Measurements from ENCODE around the gene THEMIS. TPM values are rescaled to one million over a fixed set of nuclear protein-coding genes. Genes with fewer than 3 reads are reported as not detected.

Gene THEMIS
- polyA plus RNA-seq, 1 experiment: not detected

GRCh38 chr6:127833336-127833735 lies 67.5 kb downstream of the THEMIS start:
- no peaks in the 10 kb centered on the region for H3K27me3 ChIP-seq (ENCODE audit: control insufficient read depth, insufficient read depth, low read length)
- TF ChIP-seq CTCF (IDR thresholded peaks at IDR 0.05; ENCODE audit: low read depth, low read length): no peak
- ChIA-PET CTCF (interaction anchor here (1.0 kb wide), 1 partner anchor 22 kb away, joined by 3 read pairs; no protein-coding TSS in a partner anchor), POLR2A (no interaction called here)
- H3K9me3 ChIP-seq (ENCODE audit: control insufficient read depth, insufficient read depth, low read length): no peaks in the 10 kb centered on the region
- H3K4me3 ChIP-seq (ENCODE audit: low read depth, low read length): no peak overlapping the region
- no peak for DNase-seq (ENCODE audit: low read depth, low spot score)
- H3K27ac ChIP-seq (ENCODE audit: low read depth, low read length): no peak overlapping the region

GRCh38 chr6:127832381-127832780 lies 68.5 kb downstream of the THEMIS start:
- CTCF ChIA-PET: interaction anchor here (2.1 kb wide), 1 partner anchor 23 kb away, joined by 6 read pairs; no protein-coding TSS in a partner anchor
- DNase-seq (ENCODE audit: low read depth, low spot score): no peak
- Histone ChIP-seq H3K27ac (ENCODE audit: low read depth, low read length) (no peak overlapping the region), H3K4me3 (ENCODE audit: low read depth, low read length) (no peak overlapping the region), H3K27me3 (ENCODE audit: control insufficient read depth, insufficient read depth, low read length) (no peaks in the 10 kb centered on the region), H3K9me3 (ENCODE audit: control insufficient read depth, insufficient read depth, low read length) (no peaks in the 10 kb centered on the region)
- POLR2A ChIA-PET: no interaction called here
- TF ChIP-seq CTCF (IDR thresholded peaks at IDR 0.05; ENCODE audit: low read depth, low read length): no peak

- ChIA-PET POLR2A (no interaction called here), CTCF (no interaction called here)
- Histone ChIP-seq H3K27ac (ENCODE audit: low read depth, low read length) (no peak overlapping the region), H3K27me3 (ENCODE audit: control insufficient read depth, insufficient read depth, low read length) (no peaks in the 10 kb centered on the region), H3K9me3 (ENCODE audit: control insufficient read depth, insufficient read depth, low read length) (0 out of 2 replicates have a peak, but pooled peaks cover 2% of the 10 kb centered on the region), H3K4me3 (ENCODE audit: low read depth, low read length) (no peak overlapping the region)
- TF ChIP-seq CTCF (IDR thresholded peaks at IDR 0.05; ENCODE audit: low read depth, low read length): no peak
- DNase-seq (ENCODE audit: low read depth, low spot score): no peak
Observed at GRCh38 chr6:127824061-127824460, 76.8 kb downstream of the THEMIS start.

GRCh38 chr6:127821431-127821830 lies 79.4 kb downstream of the THEMIS start:
- DNase-seq (ENCODE audit: low read depth, low spot score): no peak
- POLR2A ChIA-PET: no interaction called here
- TF ChIP-seq CTCF (IDR thresholded peaks at IDR 0.05; ENCODE audit: low read depth, low read length): no peak
- H3K27me3 ChIP-seq (ENCODE audit: control insufficient read depth, insufficient read depth, low read length): no peaks in the 10 kb centered on the region
- H3K9me3 ChIP-seq (ENCODE audit: control insufficient read depth, insufficient read depth, low read length): 0 out of 2 replicates have a peak, but pooled peaks cover 2% of the 10 kb centered on the region
- CTCF ChIA-PET: interaction anchor here (1.2 kb wide), 1 partner anchor 34 kb away, joined by 3 read pairs; no protein-coding TSS in a partner anchor
- H3K27ac ChIP-seq (ENCODE audit: low read depth, low read length): no peak overlapping the region
- no peak overlapping the region for H3K4me3 ChIP-seq (ENCODE audit: low read depth, low read length)

GRCh38 chr6:127818149-127818548 lies 82.7 kb downstream of the THEMIS start:
- DNase-seq (ENCODE audit: low read depth, low spot score): no peak
- Histone ChIP-seq H3K27me3 (ENCODE audit: control insufficient read depth, insufficient read depth, low read length) (no peaks in the 10 kb centered on the region), H3K27ac (ENCODE audit: low read depth, low read length) (no peak overlapping the region), H3K9me3 (ENCODE audit: control insufficient read depth, insufficient read depth, low read length) (no peaks in the 10 kb centered on the region), H3K4me3 (ENCODE audit: low read depth, low read length) (no peak overlapping the region)
- POLR2A ChIA-PET: no interaction called here
- no peak for TF ChIP-seq CTCF (IDR thresholded peaks at IDR 0.05; ENCODE audit: low read depth, low read length)
- CTCF ChIA-PET: no interaction called here

All from AG04450 (cell line).